HG02623 (cell line): ENCODE measurements around the gene RERE.

Experiments used
- ATAC-seq: cut with Tn5 transposase; IDR thresholded peaks from one replicate; pipeline ENCODE4 v1.9.1; 2021; ENCODE audit warnings: moderate library complexity; ENCODE audit not compliant: unreplicated experiment

RERE gene

GRCh38 chr1:8358241-8358896, 459.1 kb downstream of the RERE start:
- no peak for ATAC-seq

- ATAC-seq = no peak
Observed at GRCh38 chr1:8357329-8358101, 459.9 kb downstream of the RERE start.

- ATAC-seq = no peak
Observed at GRCh38 chr1:8356256-8357209, 460.9 kb downstream of the RERE start.

GRCh38 chr1:8355439-8356255, 461.8 kb downstream of the RERE start:
- ATAC-seq = no peak

GRCh38 chr1:8354038-8354437, 463.4 kb downstream of the RERE start:
- ATAC-seq = no peak

GRCh38 chr1:8352886-8353785, 464.3 kb downstream of the RERE start:
- no peak for ATAC-seq

- no peak for ATAC-seq
Observed at GRCh38 chr1:8352471-8352845, 465.0 kb downstream of the RERE start.

- no peak for ATAC-seq
Observed at GRCh38 chr1:8351693-8352470, 465.6 kb downstream of the RERE start.

GRCh38 chr1:8350914-8351684, 466.3 kb downstream of the RERE start:
- ATAC-seq = no peak

GRCh38 chr1:8349961-8350360, 467.5 kb downstream of the RERE start:
- no peak for ATAC-seq

GRCh38 chr1:8349473-8349865, 468.0 kb downstream of the RERE start:
- ATAC-seq = no peak

- ATAC-seq = no peak
Observed at GRCh38 chr1:8348777-8349472, 468.5 kb downstream of the RERE start.

- ATAC-seq = no peak
Observed at GRCh38 chr1:8348047-8348776, 469.2 kb downstream of the RERE start.

- no peak for ATAC-seq
Observed at GRCh38 chr1:8347635-8348034, 469.8 kb downstream of the RERE start.

- no peak for ATAC-seq
Observed at GRCh38 chr1:8345621-8346415, 471.6 kb downstream of the RERE start.

- ATAC-seq = no peak
Observed at GRCh38 chr1:8344893-8345507, 472.4 kb downstream of the RERE start.
